Stomach (tissue), 9 donors: ENCODE results near the gene RBMS3. TPM values are rescaled to one million over a fixed set of nuclear protein-coding genes. Genes with fewer than 3 reads are reported as not detected.

Experiments
- DNase-seq, 2 donors: peaks; one replicate each; pipeline versions ENCODE4 v3.0.0 to v3.0.0-alpha.2; 2013 to 2019
- H3K27ac ChIP-seq, 5 donors: fragments of 200-600 bp in 4 of 5; sonication (generic) in 4 of 5; one replicate each; pipeline ENCODE4 v1.5.1; 2013 to 2019; ENCODE audit warnings: mild to moderate bottlenecking in 1 of 5, moderate library complexity in 1 of 5
- H3K27me3 ChIP-seq, 3 donors: fragments of 200-600 bp; sonication (generic); one replicate each; pipeline ENCODE4 v1.5.1; 2017 to 2019; ENCODE audit warnings: mixed run types in 1 of 3
- H3K36me3 ChIP-seq, 4 donors: fragments of 200-600 bp; sonication (generic); 1 replicate in 3 of 4; 2 replicates in 1 of 4; pipeline ENCODE4 v1.5.1; 2016 to 2019
- H3K4me1 ChIP-seq, 4 donors: fragments of 200-600 bp; sonication (generic); one replicate each; pipeline ENCODE4 v1.5.1; 2016 to 2019
- H3K4me3 ChIP-seq, 4 donors: fragments of 200-600 bp; sonication (generic) in 3 of 4; one replicate each; pipeline ENCODE4 v1.5.1; 2016 to 2019; ENCODE audit warnings: mild to moderate bottlenecking in 1 of 4
- H3K9me3 ChIP-seq, 4 donors: fragments of 200-600 bp; sonication (generic); one replicate each; pipeline ENCODE4 v1.5.1; 2016 to 2019
- EP300 ChIP-seq: sonication (generic); formaldehyde crosslinking; IDR thresholded peaks from one replicate; pipeline ENCODE4 v1.6.1; 2017; ENCODE audit warnings: antibody characterized with exemption
- POLR2A ChIP-seq, 4 donors: fragments of 450-650 bp; IDR thresholded peaks; one replicate each; pipeline ENCODE4 v1.6.1; 2016; ENCODE audit warnings: antibody characterized with exemption in 4 of 4, control low read depth in 2 of 4, mild to moderate bottlenecking in 1 of 4, moderate library complexity in 1 of 4
- POLR2AphosphoS5 ChIP-seq, 3 donors: sonication (generic); formaldehyde crosslinking; IDR thresholded peaks; one replicate each; pipeline ENCODE4 v1.6.1; 2016; ENCODE audit warnings: antibody characterized with exemption in 3 of 3
- WGBS, 5 donors: extraction: QIAGEN DNeasy Blood & Tissue Kit in 3 of 5; methylation state at CpG; one replicate each; pipeline versions ENCODE4 v1.1.5 to v1.1.7; 2013 to 2018; 5-methylcytosine and 5-hydroxymethylcytosine counted together
- intact Hi-C: fragments of 100-400 bp; cut with DNase I; formaldehyde crosslinking; loops from one replicate; pipeline ENCODE4 v1.15.1; 2023; ENCODE audit warnings: low total_unique reads
- polyA plus RNA-seq, 3 donors: library from polyadenylated mRNA; stranded (reverse); fragments of 200-250 nt; gene quantifications; one replicate each; pipeline ENCODE4 v1.2.3, GENCODE V29; 2013
- total RNA-seq, 5 donors: library from RNA; depleted of rRNA; stranded (reverse); fragments of >200 nt; gene quantifications; one replicate each; pipeline versions ENCODE4 v1.1.0 to v1.2.3, GENCODE V29; 2014 to 2016
- TF ChIP-seq, protein P1 (sequence below), 7 experiments: fragments of 450-650 bp in 4 of 7; fragments of 200-600 bp in 3 of 7; sonication (generic) in 3 of 7; IDR thresholded peaks; one replicate each; pipeline ENCODE4 v1.5.1; 2016 to 2019; ENCODE audit warnings: antibody characterized with exemption in 7 of 7, control low read depth in 2 of 7, mild to moderate bottlenecking in 1 of 7
- donor health status: healthy with polysubstance abuse.
- donor health status: Bipolar disorder and iron deficiency.
- donor health status: healthy.

RBMS3 gene
- total and polyA plus RNA-seq, 8 donors = 2.0 to 103 (median 16.0) TPM

DNA sequence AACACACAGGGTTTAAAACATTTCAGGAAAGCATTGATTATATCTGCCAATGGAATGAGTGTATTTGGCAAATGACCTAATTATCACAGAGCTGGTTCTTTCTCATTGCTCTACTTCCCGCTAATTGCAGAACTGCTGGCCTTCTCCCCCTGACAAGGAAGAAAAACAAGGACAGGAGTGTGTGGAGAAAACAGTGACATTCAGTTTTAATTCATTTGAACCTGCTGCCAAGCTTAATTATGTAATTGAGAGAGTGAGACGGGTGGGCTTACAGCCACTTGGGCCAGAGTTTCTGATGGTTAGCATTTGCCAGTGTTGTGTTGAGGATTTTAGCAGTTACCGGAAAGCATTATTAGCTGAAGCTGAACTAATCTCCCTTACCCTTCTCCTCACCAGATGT lies 301.4 kb downstream of the RBMS3 start:
- 74 to 83% (median 81%) methylated on average over 3 of the region's 3 CpGs for WGBS, 5 donors
- Histone ChIP-seq H3K27ac (no peak overlapping the region), H3K4me1 (peaks cover 0 to 9% (median 0%) of the 10 kb centered on the region in 4 donors), H3K9me3 (no peaks in the 10 kb centered on the region), H3K27me3 (no peaks in the 10 kb centered on the region), H3K4me3 (no peak overlapping the region), H3K36me3 (no peaks in the 10 kb centered on the region)
- intact Hi-C loops = no loop called here
- TF ChIP-seq POLR2A (IDR thresholded peaks at IDR 0.05) (no peak), POLR2AphosphoS5 (IDR thresholded peaks at IDR 0.05) (no peak)
- peak in 1 of 2 donors; percentile 15 for DNase-seq

GRCh38 chr3:29583861-29584260 lies 303.0 kb downstream of the RBMS3 start:
- TF ChIP-seq EP300 (no peak), POLR2A (IDR thresholded peaks at IDR 0.05) (no peak), POLR2AphosphoS5 (IDR thresholded peaks at IDR 0.05) (no peak)
- TF ChIP-seq, protein P1, sequence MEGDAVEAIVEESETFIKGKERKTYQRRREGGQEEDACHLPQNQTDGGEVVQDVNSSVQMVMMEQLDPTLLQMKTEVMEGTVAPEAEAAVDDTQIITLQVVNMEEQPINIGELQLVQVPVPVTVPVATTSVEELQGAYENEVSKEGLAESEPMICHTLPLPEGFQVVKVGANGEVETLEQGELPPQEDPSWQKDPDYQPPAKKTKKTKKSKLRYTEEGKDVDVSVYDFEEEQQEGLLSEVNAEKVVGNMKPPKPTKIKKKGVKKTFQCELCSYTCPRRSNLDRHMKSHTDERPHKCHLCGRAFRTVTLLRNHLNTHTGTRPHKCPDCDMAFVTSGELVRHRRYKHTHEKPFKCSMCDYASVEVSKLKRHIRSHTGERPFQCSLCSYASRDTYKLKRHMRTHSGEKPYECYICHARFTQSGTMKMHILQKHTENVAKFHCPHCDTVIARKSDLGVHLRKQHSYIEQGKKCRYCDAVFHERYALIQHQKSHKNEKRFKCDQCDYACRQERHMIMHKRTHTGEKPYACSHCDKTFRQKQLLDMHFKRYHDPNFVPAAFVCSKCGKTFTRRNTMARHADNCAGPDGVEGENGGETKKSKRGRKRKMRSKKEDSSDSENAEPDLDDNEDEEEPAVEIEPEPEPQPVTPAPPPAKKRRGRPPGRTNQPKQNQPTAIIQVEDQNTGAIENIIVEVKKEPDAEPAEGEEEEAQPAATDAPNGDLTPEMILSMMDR (IDR thresholded peaks at IDR 0.05) = no peak
- intact Hi-C loops = no loop called here
- Histone ChIP-seq H3K4me3 (no peak overlapping the region), H3K27me3 (no peaks in the 10 kb centered on the region), H3K9me3 (no peaks in the 10 kb centered on the region), H3K36me3 (no peaks in the 10 kb centered on the region), H3K4me1 (peaks cover 0 to 9% (median 0%) of the 10 kb centered on the region in 4 donors), H3K27ac (no peak overlapping the region)
- DNase-seq = no peak

DNA sequence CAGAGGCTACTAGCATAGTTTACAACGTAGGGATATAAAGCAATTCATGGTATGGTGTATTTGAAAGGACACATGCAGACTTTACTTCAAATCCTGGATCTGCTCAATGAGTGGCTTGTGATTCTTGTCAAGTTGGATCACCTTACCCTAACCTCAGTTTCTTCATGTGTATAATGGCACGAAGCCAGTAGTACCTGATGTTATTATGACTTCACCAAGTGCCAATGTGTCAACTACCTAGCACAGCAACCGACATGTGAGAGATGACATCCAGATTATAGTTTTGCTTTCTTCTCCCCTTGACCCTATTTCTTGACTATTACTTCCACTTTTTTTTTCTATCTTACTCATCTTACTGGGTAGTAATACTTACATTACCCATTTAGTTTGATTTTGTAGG lies 304.5 kb downstream of the RBMS3 start:
- H3K4me3 ChIP-seq = no peak overlapping the region
- H3K27me3 ChIP-seq = no peaks in the 10 kb centered on the region
- peaks cover 0 to 9% (median 0%) of the 10 kb centered on the region in 4 donors for H3K4me1 ChIP-seq
- WGBS, 5 donors = 79 to 94% (median 82%) methylated on average over 3 of the region's 3 CpGs
- DNase-seq = no peak
- TF ChIP-seq, protein P1 (IDR thresholded peaks at IDR 0.05) = no peak
- TF ChIP-seq POLR2A (IDR thresholded peaks at IDR 0.05) (no peak), POLR2AphosphoS5 (IDR thresholded peaks at IDR 0.05) (no peak), EP300 (no peak)
- no peaks in the 10 kb centered on the region for H3K9me3 ChIP-seq
- no peaks in the 10 kb centered on the region for H3K36me3 ChIP-seq
- H3K27ac ChIP-seq = no peak overlapping the region
- intact Hi-C loops = no loop called here

- Histone ChIP-seq H3K36me3 (no peaks in the 10 kb centered on the region), H3K9me3 (no peaks in the 10 kb centered on the region), H3K27me3 (no peaks in the 10 kb centered on the region), H3K27ac (no peak overlapping the region), H3K4me3 (no peak overlapping the region), H3K4me1 (peaks cover 0 to 6% (median 0%) of the 10 kb centered on the region in 4 donors)
- intact Hi-C loops = no loop called here
- TF ChIP-seq, protein P1 (IDR thresholded peaks at IDR 0.05) = no peak
- TF ChIP-seq POLR2A (IDR thresholded peaks at IDR 0.05) = no peak
- TF ChIP-seq EP300 = no peak
- TF ChIP-seq POLR2AphosphoS5 (IDR thresholded peaks at IDR 0.05) = no peak
- no peak for DNase-seq
- WGBS, 5 donors = 38 to 55% (median 42%) methylated on average over 2 of the region's 2 CpGs
Observed at GRCh38 chr3:29587340-29587739, 306.5 kb downstream of the RBMS3 start.

DNA sequence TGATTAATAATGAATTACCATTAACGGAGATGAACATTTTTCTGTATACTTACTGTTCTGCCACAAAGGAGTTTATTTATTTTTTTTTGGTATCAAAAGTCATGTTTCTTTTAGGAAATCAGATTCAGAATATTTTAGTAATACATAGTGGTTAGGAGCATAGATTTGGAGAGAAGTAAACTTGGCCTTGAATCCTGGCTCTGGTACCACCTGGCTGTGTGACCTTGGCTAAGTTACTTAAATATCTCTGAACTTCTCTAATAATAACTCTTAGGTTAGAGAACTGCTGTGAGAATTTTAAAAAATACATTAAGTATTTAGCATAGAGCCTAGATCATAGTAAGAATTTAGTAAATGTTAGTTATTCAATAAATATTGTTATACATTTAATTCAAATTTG lies 309.1 kb downstream of the RBMS3 start:
- intact Hi-C loops = no loop called here
- no peaks in the 10 kb centered on the region for H3K27me3 ChIP-seq
- no peak for DNase-seq
- TF ChIP-seq POLR2A (IDR thresholded peaks at IDR 0.05) = no peak
- TF ChIP-seq, protein P1 (IDR thresholded peaks at IDR 0.05) = no peak
- no peak for TF ChIP-seq EP300
- TF ChIP-seq POLR2AphosphoS5 (IDR thresholded peaks at IDR 0.05) = no peak
- H3K36me3 ChIP-seq = no peaks in the 10 kb centered on the region
- H3K27ac ChIP-seq = no peak overlapping the region
- 75 to 92% (median 88%) methylated on average over 1 of the region's 1 CpG for WGBS, 5 donors
- no peaks in the 10 kb centered on the region for H3K9me3 ChIP-seq
- H3K4me1 ChIP-seq = no peaks in the 10 kb centered on the region
- H3K4me3 ChIP-seq = no peak overlapping the region
